Skeletal muscle tissue (tissue), 4 donors: ENCODE data around the gene TBCD. TPM values are rescaled to one million over a fixed set of nuclear protein-coding genes. Genes with fewer than 3 reads are reported as not detected.

ENCODE experiments used
- H3K27ac ChIP-seq: one replicate; pipeline ENCODE4 v1.7.0; 2013; ENCODE audit warnings: mild to moderate bottlenecking, low read depth, low read length, inconsistent platforms
- H3K27me3 ChIP-seq, 3 donors: one replicate each; pipeline ENCODE4 v1.7.0; 2013; ENCODE audit warnings: low read length in 3 of 3; ENCODE audit not compliant: control insufficient read depth in 3 of 3, insufficient read depth in 3 of 3
- H3K36me3 ChIP-seq, 3 donors: one replicate each; pipeline ENCODE4 v1.7.0; 2013; ENCODE audit warnings: low read length in 3 of 3; ENCODE audit not compliant: control insufficient read depth in 3 of 3, insufficient read depth in 3 of 3
- H3K4me1 ChIP-seq, 3 donors: one replicate each; pipeline ENCODE4 v1.7.0; 2013; ENCODE audit warnings: low read length in 3 of 3, mild to moderate bottlenecking in 3 of 3; ENCODE audit not compliant: control insufficient read depth in 3 of 3, insufficient read depth in 3 of 3
- H3K4me3 ChIP-seq, 3 donors: one replicate each; pipeline ENCODE4 v1.7.0; 2013; ENCODE audit warnings: low read length in 3 of 3
- H3K9ac ChIP-seq, 3 donors: one replicate each; pipeline ENCODE4 v1.7.0; 2013; ENCODE audit warnings: low read length in 3 of 3, mild to moderate bottlenecking in 3 of 3, moderate library complexity in 2 of 3, low read depth in 1 of 3
- H3K9me3 ChIP-seq, 3 donors: one replicate each; pipeline ENCODE4 v1.7.0; 2013; ENCODE audit warnings: low read length in 3 of 3; ENCODE audit not compliant: control insufficient read depth in 3 of 3
- total RNA-seq: library from RNA; depleted of rRNA; stranded (reverse); fragments of >200 nt; gene quantifications from one replicate; pipeline ENCODE4 v1.2.3, GENCODE V29; 2014
- donor health status: Osteomylitis.

TBCD gene
- total RNA-seq, 1 donor from 2014 or later: 27.1 TPM

DNA sequence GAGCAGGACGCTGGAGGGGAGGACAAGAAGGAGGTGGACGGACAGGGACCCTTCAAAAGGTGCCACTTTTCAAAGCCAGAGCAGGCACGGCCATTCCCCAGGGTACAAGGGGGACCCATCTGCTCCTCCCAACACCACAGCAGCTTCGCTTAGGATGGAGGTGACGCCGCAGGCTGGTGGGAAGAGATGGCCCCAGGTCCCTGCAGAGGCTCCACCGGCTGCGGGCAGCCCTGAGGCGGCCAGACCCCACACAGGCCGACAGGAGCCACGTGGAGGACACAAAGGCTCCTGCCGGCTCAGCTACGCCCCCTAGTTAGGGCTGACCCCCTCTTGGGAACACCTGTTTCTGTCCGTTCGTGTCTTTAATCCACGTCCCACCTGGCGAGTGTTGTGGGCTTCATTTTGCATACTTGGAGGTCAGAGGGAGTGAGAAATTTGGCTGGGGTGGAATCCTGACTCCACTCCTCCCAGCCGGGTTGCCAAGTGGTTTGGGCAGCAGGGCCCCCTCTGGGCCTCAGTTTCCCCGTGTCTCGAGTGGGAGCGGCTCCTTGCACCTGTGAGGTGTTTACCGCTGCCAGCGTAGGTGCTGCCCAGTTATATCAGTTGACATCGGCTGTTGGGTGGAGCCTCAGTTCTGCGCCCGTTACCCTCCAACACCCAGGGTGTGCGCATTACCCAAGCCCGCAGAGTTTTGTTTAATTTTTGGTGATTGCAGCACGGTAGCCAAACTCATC is 41.2 kb upstream of the TBCD start:
- Histone ChIP-seq H3K4me3 (no peak overlapping the region), H3K27me3 (peaks cover 0 to 6% (median 3%) of the 10 kb centered on the region in 3 donors), H3K9ac (peak overlapping the region in 2 of 3 donors; percentile 2 to 25), H3K9me3 (no peaks in the 10 kb centered on the region), H3K4me1 (peaks cover 2 to 27% (median 17%) of the 10 kb centered on the region in 3 donors), H3K27ac (no peak overlapping the region), H3K36me3 (no peaks in the 10 kb centered on the region)

DNA sequence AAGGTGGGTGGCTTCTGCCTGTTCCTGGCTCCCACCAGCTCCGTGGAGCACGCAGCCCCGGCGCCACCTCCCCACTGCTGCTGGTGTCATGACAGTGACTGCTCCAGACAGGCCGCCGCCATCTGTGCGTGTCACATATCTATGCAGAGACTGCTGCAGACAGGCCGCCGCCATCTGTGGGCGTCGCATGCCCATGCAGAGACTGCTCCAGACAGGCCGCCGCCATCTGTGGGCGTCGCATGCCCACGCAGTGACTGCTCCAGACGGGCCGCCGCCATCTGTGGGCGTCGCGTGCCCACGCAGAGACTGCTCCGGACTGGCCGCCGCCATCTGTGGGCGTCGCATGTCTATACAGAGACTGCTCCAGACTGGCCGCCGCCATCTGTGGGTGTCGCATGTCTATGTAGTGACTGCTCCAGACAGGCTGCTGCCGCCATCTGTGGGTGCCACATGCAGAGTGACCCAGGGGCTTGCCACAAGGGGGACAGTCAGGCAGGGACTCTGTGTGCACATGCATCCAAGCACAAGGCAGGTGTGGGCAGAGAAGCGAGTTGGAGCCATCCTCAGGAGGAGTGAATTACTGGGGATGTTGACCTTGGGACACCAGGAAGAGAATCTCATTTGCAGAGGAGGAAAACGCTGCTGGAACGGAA is 38.7 kb upstream of the TBCD start:
- peaks cover 18 to 44% (median 30%) of the 10 kb centered on the region in 3 donors for H3K4me1 ChIP-seq
- H3K9ac ChIP-seq: no peak overlapping the region
- H3K27me3 ChIP-seq: peaks cover 0 to 6% (median 3%) of the 10 kb centered on the region in 3 donors
- H3K9me3 ChIP-seq: no peaks in the 10 kb centered on the region
- no peak overlapping the region for H3K4me3 ChIP-seq
- no peaks in the 10 kb centered on the region for H3K36me3 ChIP-seq
- no peak overlapping the region for H3K27ac ChIP-seq

DNA sequence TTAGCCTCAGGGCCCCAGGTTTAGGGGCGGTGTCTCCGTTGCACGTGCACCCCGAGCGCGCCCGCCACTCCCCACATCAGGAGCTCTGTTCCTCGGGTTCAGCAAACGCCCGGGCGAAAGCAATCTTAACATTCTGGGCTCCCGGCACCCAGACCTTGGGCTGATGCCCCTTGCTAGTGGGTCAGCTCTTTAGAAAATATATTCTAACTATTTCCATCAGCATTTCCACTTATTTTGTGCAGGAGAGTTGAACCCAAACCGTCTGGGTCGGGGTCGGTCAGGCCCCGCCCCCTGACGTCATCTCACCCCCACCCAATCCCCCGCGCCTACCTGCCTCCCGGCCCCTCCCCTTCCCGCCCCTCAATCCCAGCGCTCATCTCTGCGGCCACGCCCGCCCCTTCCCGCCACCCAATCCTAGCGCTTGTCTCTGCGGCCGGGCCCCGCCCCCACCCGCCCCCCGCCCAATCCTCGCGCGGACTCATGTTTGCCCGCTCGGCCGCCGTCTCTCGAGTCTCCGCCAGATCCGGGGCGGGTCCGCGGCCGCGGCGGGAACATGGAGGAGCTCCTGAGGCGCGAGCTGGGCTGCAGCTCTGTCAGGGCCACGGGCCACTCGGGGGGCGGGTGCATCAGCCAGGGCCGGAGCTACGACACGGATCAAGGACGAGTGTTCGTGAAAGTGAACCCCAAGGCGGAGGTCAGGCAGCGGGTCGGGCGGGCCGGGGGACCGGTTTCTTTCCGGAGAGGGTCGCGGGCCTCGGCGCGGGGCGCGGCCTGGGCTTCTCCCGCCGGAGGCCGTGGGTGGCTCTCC is 35.5 kb upstream of the TBCD start, which contains the start of gene FN3KRP:
FN3KRP (plus strand) TSS at position 504 of the 808 bp plus-strand sequence; CDS start at position 554, 50 bp downstream.
- peak within 1 kb of the TSS; percentile 83 to 86 (median 86) for H3K9ac ChIP-seq
- peak within 1 kb of the TSS; percentile 86 to 92 (median 87) for H3K4me3 ChIP-seq
- peak within 1 kb of the TSS; percentile 51 for H3K27ac ChIP-seq
- H3K4me1 ChIP-seq: peaks cover 19 to 35% (median 27%) of the 10 kb centered on the region in 3 donors
- H3K36me3 ChIP-seq: peaks cover 14 to 20% (median 15%) of the 10 kb centered on the region in 3 donors
- H3K9me3 ChIP-seq: no peaks in the 10 kb centered on the region
- H3K27me3 ChIP-seq: no peaks in the 10 kb centered on the region

DNA sequence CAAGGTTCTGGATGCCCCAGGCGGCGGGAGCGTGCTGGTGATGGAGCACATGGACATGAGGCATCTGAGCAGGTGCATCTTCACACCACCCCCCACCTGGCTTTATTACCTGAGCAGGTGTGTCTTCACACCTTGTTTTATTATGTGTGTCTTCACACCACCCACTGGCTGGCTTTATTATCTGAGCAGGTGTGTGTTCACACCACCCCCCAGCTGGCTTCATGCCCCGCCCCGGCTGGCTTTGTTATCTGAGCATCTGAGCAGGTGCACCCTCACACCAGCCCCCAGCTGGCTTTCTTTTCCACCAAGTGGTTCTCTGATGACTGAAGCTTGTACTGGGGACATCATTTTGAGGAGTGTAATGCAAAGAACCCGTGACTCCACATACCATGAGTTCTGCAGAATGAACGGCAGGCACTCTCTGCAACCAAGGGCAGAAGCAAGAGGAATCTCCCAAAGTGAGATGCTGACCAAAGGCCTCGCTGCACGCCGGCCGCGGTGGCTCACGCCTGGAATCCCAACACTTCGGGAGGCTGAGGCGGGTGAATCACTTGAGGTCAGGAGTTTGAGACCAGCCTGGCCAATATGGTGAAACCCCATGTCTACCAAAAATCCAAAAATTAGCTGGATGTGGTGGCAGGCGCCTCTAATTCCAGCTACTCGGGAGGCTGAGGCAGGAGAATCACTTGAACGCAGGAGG is 32.7 kb upstream of the TBCD start:
- peaks cover 24 to 35% (median 31%) of the 10 kb centered on the region in 3 donors for H3K36me3 ChIP-seq

DNA sequence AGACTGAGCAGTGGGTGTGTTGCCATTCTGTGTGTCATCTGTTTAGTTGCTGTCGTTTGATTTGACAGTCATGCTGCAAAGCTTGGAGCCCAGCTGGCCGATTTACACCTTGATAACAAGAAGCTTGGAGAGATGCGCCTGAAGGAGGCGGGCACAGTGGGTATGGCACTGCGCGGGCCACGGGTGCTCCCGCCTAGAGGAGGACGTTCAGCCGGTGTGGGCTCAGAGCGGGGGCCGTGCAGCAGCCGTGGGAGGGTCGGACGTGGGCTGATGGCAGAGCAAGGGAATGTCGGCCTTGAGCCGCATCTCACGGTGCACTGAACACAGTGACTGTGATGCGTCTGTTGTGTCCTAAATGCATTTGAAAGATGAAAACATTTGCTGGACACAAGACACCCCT is 31.7 kb upstream of the TBCD start:
- Histone ChIP-seq H3K36me3 (peaks cover 24 to 35% (median 31%) of the 10 kb centered on the region in 3 donors), H3K27ac (no peak overlapping the region), H3K27me3 (no peaks in the 10 kb centered on the region), H3K9ac (no peak overlapping the region), H3K4me3 (no peak overlapping the region), H3K9me3 (no peaks in the 10 kb centered on the region), H3K4me1 (peaks cover 19 to 23% (median 19%) of the 10 kb centered on the region in 3 donors)

More for the DNA sequence above, 32.7 kb upstream of the TBCD start:
- Histone ChIP-seq H3K27me3 (no peaks in the 10 kb centered on the region), H3K27ac (no peak overlapping the region), H3K9ac (no peak overlapping the region), H3K4me1 (peaks cover 19 to 23% (median 19%) of the 10 kb centered on the region in 3 donors), H3K9me3 (no peaks in the 10 kb centered on the region), H3K4me3 (no peak overlapping the region)

DNA sequence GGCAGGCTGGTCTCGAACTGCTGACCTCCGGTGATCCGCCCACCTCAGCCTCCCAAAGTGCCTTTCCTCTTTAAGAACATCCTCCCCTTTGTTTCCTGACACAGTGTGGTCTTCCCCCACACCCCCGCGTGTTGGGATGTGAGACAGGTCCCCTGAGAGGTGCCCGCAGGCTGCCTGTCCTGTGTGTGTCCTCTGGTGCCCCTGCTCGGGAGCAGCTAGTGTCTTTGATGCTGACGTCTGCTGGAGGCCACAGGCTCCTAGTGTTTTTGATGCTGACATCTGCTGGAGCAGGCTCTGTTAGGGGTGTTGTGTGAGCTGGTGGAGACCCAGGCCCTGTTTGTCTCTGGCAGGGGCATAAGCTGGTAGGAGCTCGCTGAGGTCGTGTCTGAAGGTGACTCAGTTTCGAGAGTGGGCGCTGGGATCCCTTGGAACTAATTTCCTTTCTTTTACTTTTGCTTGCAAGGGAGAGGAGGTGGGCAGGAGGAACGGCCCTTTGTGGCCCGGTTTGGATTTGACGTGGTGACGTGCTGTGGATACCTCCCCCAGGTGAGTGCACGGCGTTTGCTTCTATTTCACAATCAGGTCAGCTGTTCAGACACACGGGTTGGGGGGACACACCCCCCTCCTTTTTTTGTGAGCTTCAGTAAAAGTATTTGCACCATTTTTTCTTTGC is 29.4 kb upstream of the TBCD start:
- Histone ChIP-seq H3K36me3 (peaks cover 38 to 50% (median 45%) of the 10 kb centered on the region in 3 donors), H3K27me3 (no peaks in the 10 kb centered on the region), H3K4me1 (peaks cover 8 to 10% (median 10%) of the 10 kb centered on the region in 3 donors), H3K9ac (no peak overlapping the region), H3K9me3 (no peaks in the 10 kb centered on the region), H3K4me3 (no peak overlapping the region), H3K27ac (no peak overlapping the region)

DNA sequence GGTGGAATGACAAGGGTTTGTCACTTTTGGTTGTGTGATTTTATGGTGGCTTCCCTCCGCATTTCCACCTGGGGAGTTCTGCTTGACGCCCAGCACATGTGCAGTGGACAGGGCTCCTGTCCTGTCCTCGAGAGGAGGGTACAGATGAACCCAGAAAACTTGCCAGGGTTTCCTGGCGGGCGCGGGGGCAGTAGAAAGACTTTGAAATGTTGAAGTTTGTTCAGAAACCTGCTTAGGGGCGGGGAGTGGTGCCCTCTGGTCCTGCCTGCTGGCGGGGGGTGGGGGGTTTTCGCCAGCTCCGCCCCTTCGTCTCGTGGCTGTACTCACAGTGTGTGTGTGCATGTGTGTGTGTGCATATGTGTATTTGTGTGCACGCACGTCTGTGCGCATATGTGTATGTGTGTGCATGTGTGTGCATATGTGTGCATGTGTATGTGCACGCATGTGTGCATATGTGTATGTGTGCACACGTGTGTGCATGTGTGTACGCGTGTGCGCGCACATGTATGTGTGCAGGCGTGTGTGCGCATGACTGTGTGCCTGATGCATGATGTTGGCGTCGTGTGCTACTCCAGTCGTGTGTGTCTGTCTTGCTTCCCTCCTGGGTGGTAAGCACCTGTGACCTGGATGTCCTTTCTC is 28.6 kb upstream of the TBCD start:
- peaks cover 38 to 52% (median 49%) of the 10 kb centered on the region in 3 donors for H3K36me3 ChIP-seq
- no peak overlapping the region for H3K9ac ChIP-seq
- no peaks in the 10 kb centered on the region for H3K9me3 ChIP-seq
- no peaks in the 10 kb centered on the region for H3K27me3 ChIP-seq
- no peak overlapping the region for H3K27ac ChIP-seq
- no peak overlapping the region for H3K4me3 ChIP-seq
- H3K4me1 ChIP-seq: peaks cover 0 to 2% (median 1%) of the 10 kb centered on the region in 3 donors

DNA sequence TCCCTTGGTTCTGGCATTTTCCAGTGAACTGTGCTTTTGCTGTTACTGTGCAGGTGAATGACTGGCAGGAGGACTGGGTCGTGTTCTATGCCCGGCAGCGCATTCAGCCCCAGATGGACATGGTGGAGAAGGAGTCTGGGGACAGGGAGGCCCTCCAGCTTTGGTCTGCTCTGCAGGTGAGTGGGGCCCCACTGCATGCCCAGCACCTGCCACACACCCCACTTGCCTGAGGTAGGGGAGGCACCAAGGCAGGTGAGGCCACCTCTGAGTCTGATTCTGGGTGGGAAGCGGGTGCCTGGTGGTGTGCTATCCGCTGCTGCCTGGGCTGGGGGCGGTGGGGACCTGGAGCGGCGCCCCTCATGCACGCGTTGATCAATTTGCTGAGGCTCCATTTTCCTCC is 25.4 kb upstream of the TBCD start:
- Histone ChIP-seq H3K4me3 (no peak overlapping the region), H3K27me3 (no peaks in the 10 kb centered on the region), H3K36me3 (peaks cover 31 to 42% (median 32%) of the 10 kb centered on the region in 3 donors), H3K27ac (no peak overlapping the region), H3K9me3 (no peaks in the 10 kb centered on the region), H3K9ac (no peak overlapping the region), H3K4me1 (no peaks in the 10 kb centered on the region)
